D721Med (cell line): Measurements from ENCODE around the gene SIM2.

Experiments used
- DNase-seq: peaks from one replicate; pipeline ENCODE4 v3.0.0; 2011; ENCODE audit warnings: low spot score; ENCODE audit not compliant: insufficient read length
- FAIRE-seq: peaks from 2 replicates; lab custom pipeline; 2011; peaks lifted over from hg19 to GRCh38; lab: Jason Lieb, UNC
- CTCF ChIP-seq: IDR thresholded peaks from 2 replicates; pipeline ENCODE4 v1.5.1; 2012; ENCODE audit warnings: mild to moderate bottlenecking, control low read depth; ENCODE audit not compliant: insufficient read depth; ENCODE audit errors: missing control alignments

Gene SIM2

GRCh38 chr21:36732217-36732616, 33.3 kb downstream of the SIM2 start:
- no peak for TF ChIP-seq CTCF
- FAIRE-seq (no peak), DNase-seq (no peak)

- DNase-seq (no peak), FAIRE-seq (no peak)
- TF ChIP-seq CTCF: no peak
Measured at GRCh38 chr21:36732761-36733160, 33.8 kb downstream of the SIM2 start.

GRCh38 chr21:36733857-36734256, 34.9 kb downstream of the SIM2 start:
- DNase-seq (no peak), FAIRE-seq (no peak)
- no peak for TF ChIP-seq CTCF

GRCh38 chr21:36734367-36735200, 35.7 kb downstream of the SIM2 start:
- no peak for TF ChIP-seq CTCF
- no peak for DNase-seq
- no peak for FAIRE-seq

- FAIRE-seq (no peak), DNase-seq (no peak)
- no peak for TF ChIP-seq CTCF
Measured at GRCh38 chr21:36735201-36735515, 36.2 kb downstream of the SIM2 start.

GRCh38 chr21:36735724-36736320, 36.9 kb downstream of the SIM2 start:
- FAIRE-seq (no peak), DNase-seq (no peak)
- no peak for TF ChIP-seq CTCF

- DNase-seq (no peak), FAIRE-seq (no peak)
- TF ChIP-seq CTCF: no peak
Measured at GRCh38 chr21:36738489-36739126, 39.7 kb downstream of the SIM2 start.
